ENCODE measurements around the gene PIGW. TPM values are rescaled to one million over a fixed set of nuclear protein-coding genes. Genes with fewer than 3 reads are reported as not detected.
"Not testable (repeated sequence)": the region's sequence is repeated elsewhere in the genome, so short reads cannot be mapped to it uniquely, and the experiment has no call there.

The PIGW gene
- total and polyA plus RNA-seq, 2 experiments from 2014 or later, result 5.1 to 8.6 TPM

DNA sequence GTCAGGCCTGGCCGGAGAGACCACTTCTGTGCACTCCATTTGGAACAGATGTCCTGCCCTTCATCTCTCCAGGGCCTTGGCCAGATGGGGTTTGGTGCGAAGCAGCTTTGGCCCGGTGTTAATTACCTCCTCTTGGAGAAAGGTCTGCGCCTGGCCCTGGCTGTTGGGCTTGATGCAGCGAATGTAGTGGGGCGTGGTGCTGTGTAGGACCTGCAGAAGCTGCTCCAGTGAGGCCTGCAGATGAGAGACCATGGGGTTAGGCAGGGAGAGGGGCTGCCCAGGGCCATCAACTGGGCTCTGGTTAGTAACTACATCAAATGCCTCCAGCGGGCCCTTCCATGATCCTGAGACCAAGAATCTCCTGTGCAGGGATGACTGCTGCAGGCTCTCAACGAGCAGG lies 29.6 kb upstream of the PIGW start:
- Histone ChIP-seq H3K36me3 (ENCODE audit: low read depth) (peaks cover 6% of the 10 kb centered on the region; the same call in 1 of the 2 replicates), H3K4me2 (ENCODE audit: unreplicated experiment) (no peak overlapping the region), H3K9me3 (ENCODE audit: low read depth) (no peaks in the 10 kb centered on the region), H3K27me3 (replicated peaks; ENCODE audit: insufficient read depth) (no peaks in the 10 kb centered on the region), H3K79me2 (ENCODE audit: insufficient read depth) (no peaks in the 10 kb centered on the region), H3K4me1 (ENCODE audit: insufficient read depth) (no peaks in the 10 kb centered on the region), H2AFZ (no peak overlapping the region), H3K9me2 (ENCODE audit: insufficient read depth) (no peaks in the 10 kb centered on the region), H4K20me1 (ENCODE audit: insufficient read depth) (no peaks in the 10 kb centered on the region), H3K9ac (no peak overlapping the region), H3K27ac (no peak overlapping the region), H3F3A (ENCODE audit: insufficient read depth) (no peaks in the 10 kb centered on the region), H3K4me3 (no peak overlapping the region)
- in situ Hi-C loops (cut with MboI), result loop anchor here (25.0 kb wide), 2 partner anchors 668 to 1418 kb away; no protein-coding TSS in a partner anchor
- WGBS, 2 experiments (ENCODE audit: low coverage in 1 of 2, low lambda C conversion rate in 2 of 2, missing lambda C conversion rate in 2 of 2), result 97 to 98% methylated on average over 8 of the region's 8 CpGs
- no peak for TF ChIP-seq EZH2phosphoT487 (IDR thresholded peaks at IDR 0.05; ENCODE audit: insufficient read depth, low read depth)
- no peak for TF ChIP-seq EZH2 (IDR thresholded peaks at IDR 0.05; ENCODE audit: insufficient read depth, poor library complexity, severe bottlenecking)
- DNase-seq, result no peak

DNA sequence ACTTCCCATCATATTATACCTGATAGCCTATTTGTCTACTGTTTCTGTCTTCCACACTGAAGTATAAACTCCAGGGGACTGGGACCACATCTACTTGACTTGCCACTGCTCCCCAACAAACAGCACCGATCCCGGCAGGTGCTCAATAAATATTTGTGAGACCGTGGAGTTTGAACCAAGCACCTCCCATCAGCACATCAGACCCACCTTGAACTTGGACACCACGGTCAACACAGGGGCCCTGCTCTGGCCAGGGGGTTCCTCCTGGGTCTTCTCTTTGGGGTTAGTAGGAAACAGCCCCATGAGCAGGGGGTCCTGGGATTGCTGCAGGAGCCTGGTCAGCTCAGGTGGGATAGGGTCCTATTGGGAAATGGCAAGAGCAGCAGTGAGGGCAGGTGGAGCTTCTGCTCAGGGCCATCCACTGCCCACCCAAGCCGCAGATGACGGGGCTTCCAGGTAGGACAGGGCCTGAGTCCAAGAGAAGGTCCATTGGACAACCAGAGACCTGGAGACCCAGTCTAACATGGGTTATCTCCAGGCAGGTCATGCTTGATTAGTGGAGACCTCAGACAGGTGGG lies 28.4 kb upstream of the PIGW start:
- in situ Hi-C loops (cut with MboI), result loop anchor here (25.0 kb wide), 2 partner anchors 669 to 1419 kb away; no protein-coding TSS in a partner anchor
- no peak overlapping the region for H3K4me2 ChIP-seq (ENCODE audit: unreplicated experiment)

DNA sequence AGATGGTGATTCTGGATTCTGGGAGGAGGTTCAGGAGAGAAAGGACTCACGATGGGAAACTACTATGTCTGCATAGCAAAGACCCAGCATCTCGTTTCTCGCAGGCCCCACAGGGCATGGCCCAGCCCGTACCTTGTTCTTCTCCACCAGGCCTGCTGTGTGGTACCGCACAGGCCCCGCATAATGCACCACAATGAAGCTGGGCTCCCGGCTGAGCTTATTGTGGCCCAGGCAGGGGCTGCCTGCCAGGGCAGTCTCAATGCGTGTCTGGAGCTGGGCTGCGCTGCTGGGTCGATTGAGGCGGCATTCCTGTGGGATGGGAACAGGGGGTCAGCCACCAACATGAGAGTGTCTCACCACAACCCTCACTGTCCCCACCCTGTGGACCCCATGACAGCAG lies 28.0 kb upstream of the PIGW start:
- H3K27me3 ChIP-seq (replicated peaks; ENCODE audit: insufficient read depth), result no peaks in the 10 kb centered on the region
- H3K4me3 ChIP-seq, result no peak overlapping the region
- no peak overlapping the region for H3K4me2 ChIP-seq (ENCODE audit: unreplicated experiment)
- no peaks in the 10 kb centered on the region for H3K4me1 ChIP-seq (ENCODE audit: insufficient read depth)
- H3K79me2 ChIP-seq (ENCODE audit: insufficient read depth), result no peaks in the 10 kb centered on the region
- no peak overlapping the region for H3K9ac ChIP-seq
- H4K20me1 ChIP-seq (ENCODE audit: insufficient read depth), result no peaks in the 10 kb centered on the region
- no peaks in the 10 kb centered on the region for H3K9me2 ChIP-seq (ENCODE audit: insufficient read depth)
- peaks cover 6% of the 10 kb centered on the region; the same call in 1 of the 2 replicates for H3K36me3 ChIP-seq (ENCODE audit: low read depth)
- no peak for TF ChIP-seq EZH2phosphoT487 (IDR thresholded peaks at IDR 0.05; ENCODE audit: insufficient read depth, low read depth)
- TF ChIP-seq EZH2 (IDR thresholded peaks at IDR 0.05; ENCODE audit: insufficient read depth, poor library complexity, severe bottlenecking), result no peak
- no peak overlapping the region for H2AFZ ChIP-seq
- no peak overlapping the region for H3K27ac ChIP-seq
- H3F3A ChIP-seq (ENCODE audit: insufficient read depth), result no peaks in the 10 kb centered on the region
- in situ Hi-C loops (cut with MboI), result loop anchor here (25.0 kb wide), 2 partner anchors 670 to 1420 kb away; no protein-coding TSS in a partner anchor
- WGBS, 2 experiments (ENCODE audit: low coverage in 1 of 2, low lambda C conversion rate in 2 of 2, missing lambda C conversion rate in 2 of 2), result 95 to 96% methylated on average over 11 of the region's 11 CpGs
- H3K9me3 ChIP-seq (ENCODE audit: low read depth), result no peaks in the 10 kb centered on the region
- DNase-seq, result no peak

More for the DNA sequence above, 28.4 kb upstream of the PIGW start:
- Histone ChIP-seq H4K20me1 (ENCODE audit: insufficient read depth) (no peaks in the 10 kb centered on the region), H3K36me3 (ENCODE audit: low read depth) (peaks cover 6% of the 10 kb centered on the region; the same call in 1 of the 2 replicates), H3K9me2 (ENCODE audit: insufficient read depth) (no peaks in the 10 kb centered on the region), H3K27ac (no peak overlapping the region), H3K4me3 (no peak overlapping the region), H3K9ac (no peak overlapping the region), H3F3A (ENCODE audit: insufficient read depth) (no peaks in the 10 kb centered on the region), H2AFZ (no peak overlapping the region), H3K79me2 (ENCODE audit: insufficient read depth) (no peaks in the 10 kb centered on the region), H3K4me1 (ENCODE audit: insufficient read depth) (no peaks in the 10 kb centered on the region), H3K9me3 (ENCODE audit: low read depth) (no peaks in the 10 kb centered on the region), H3K27me3 (replicated peaks; ENCODE audit: insufficient read depth) (no peaks in the 10 kb centered on the region)
- TF ChIP-seq EZH2 (IDR thresholded peaks at IDR 0.05; ENCODE audit: insufficient read depth, poor library complexity, severe bottlenecking), result no peak
- no peak for TF ChIP-seq EZH2phosphoT487 (IDR thresholded peaks at IDR 0.05; ENCODE audit: insufficient read depth, low read depth)
- no peak for DNase-seq
- WGBS, 2 experiments (ENCODE audit: low coverage in 1 of 2, low lambda C conversion rate in 2 of 2, missing lambda C conversion rate in 2 of 2), result 80 to 81% methylated on average over 6 of the region's 6 CpGs

DNA sequence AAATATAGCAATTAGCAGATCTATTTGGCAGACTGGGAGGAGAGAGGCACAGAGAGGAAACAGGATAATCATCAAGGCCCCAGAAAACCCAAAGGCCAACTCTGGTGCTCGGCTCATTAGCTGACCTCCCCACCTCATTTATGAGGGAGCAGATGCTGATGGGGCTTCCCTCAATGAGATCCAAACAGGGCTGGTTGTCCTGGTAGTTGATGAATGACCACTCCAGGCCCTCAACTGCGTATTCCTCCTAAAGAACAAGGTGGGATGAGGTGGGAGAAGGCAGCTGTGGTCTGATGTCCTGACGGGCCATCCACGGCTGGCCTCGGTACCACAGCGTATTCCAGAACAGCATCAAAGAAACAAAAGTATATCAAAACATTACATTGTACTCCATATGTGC lies 27.5 kb upstream of the PIGW start:
- in situ Hi-C loops (cut with MboI), result loop anchor here (25.0 kb wide), 2 partner anchors 670 to 1420 kb away; no protein-coding TSS in a partner anchor
- Histone ChIP-seq H3K4me3 (no peak overlapping the region), H3K36me3 (ENCODE audit: low read depth) (peaks cover 6% of the 10 kb centered on the region; the same call in 1 of the 2 replicates), H3F3A (ENCODE audit: insufficient read depth) (no peaks in the 10 kb centered on the region), H3K9me3 (ENCODE audit: low read depth) (no peaks in the 10 kb centered on the region), H3K27ac (no peak overlapping the region), H3K4me2 (ENCODE audit: unreplicated experiment) (no peak overlapping the region), H4K20me1 (ENCODE audit: insufficient read depth) (no peaks in the 10 kb centered on the region), H2AFZ (no peak overlapping the region), H3K27me3 (replicated peaks; ENCODE audit: insufficient read depth) (no peaks in the 10 kb centered on the region), H3K9ac (no peak overlapping the region), H3K79me2 (ENCODE audit: insufficient read depth) (no peaks in the 10 kb centered on the region), H3K9me2 (ENCODE audit: insufficient read depth) (no peaks in the 10 kb centered on the region), H3K4me1 (ENCODE audit: insufficient read depth) (no peaks in the 10 kb centered on the region)
- no peak for TF ChIP-seq EZH2phosphoT487 (IDR thresholded peaks at IDR 0.05; ENCODE audit: insufficient read depth, low read depth)
- no peak for DNase-seq
- 97 to 100% methylated on average over 6 of the region's 6 CpGs for WGBS, 2 experiments (ENCODE audit: low coverage in 1 of 2, low lambda C conversion rate in 2 of 2, missing lambda C conversion rate in 2 of 2)

DNA sequence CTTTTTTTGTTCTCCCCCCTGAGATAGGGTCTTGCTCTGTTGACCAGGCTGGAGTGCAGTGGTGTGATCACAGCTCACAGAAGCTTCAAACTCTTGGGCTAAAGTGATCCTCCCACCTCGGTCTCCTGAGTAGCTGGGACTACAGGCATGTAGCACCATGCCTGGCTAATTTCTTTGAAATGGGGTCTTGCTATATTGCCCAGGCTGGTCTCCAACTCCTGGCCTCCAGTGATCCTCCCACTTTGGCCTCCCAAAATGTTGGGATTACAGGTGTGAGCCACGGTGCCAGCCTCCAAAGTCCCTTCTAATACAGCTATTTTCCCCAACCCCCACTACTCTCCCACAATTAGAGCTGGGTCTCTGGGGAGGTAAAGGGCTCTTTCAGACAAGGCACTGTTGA lies 26.3 kb upstream of the PIGW start:
- WGBS, 2 experiments (ENCODE audit: low coverage in 1 of 2, low lambda C conversion rate in 2 of 2, missing lambda C conversion rate in 2 of 2), result 63 to 82% methylated on average over 2 of the region's 2 CpGs
- not testable (repeated sequence) for DNase-seq; H3K4me3 ChIP-seq; H3F3A ChIP-seq (ENCODE audit: insufficient read depth); H3K27ac ChIP-seq; H4K20me1 ChIP-seq (ENCODE audit: insufficient read depth); H3K9me2 ChIP-seq (ENCODE audit: insufficient read depth); H3K9ac ChIP-seq; H3K79me2 ChIP-seq (ENCODE audit: insufficient read depth); H3K4me1 ChIP-seq (ENCODE audit: insufficient read depth); H3K4me2 ChIP-seq (ENCODE audit: unreplicated experiment); H3K27me3 ChIP-seq (replicated peaks; ENCODE audit: insufficient read depth); H3K9me3 ChIP-seq (ENCODE audit: low read depth); H2AFZ ChIP-seq; H3K36me3 ChIP-seq (ENCODE audit: low read depth)
- in situ Hi-C loops (cut with MboI), result loop anchor here (25.0 kb wide), 2 partner anchors 671 to 1421 kb away; no protein-coding TSS in a partner anchor
